Limb (tissue), 2 donors: Measurements from ENCODE around the gene NPPB.

Experiments used
- DNase-seq, 2 donors: peaks; one replicate each; pipeline ENCODE4 v3.0.0-alpha.2; 2016; ENCODE audit errors: extremely low spot score in 2 of 2

NPPB gene

DNA sequence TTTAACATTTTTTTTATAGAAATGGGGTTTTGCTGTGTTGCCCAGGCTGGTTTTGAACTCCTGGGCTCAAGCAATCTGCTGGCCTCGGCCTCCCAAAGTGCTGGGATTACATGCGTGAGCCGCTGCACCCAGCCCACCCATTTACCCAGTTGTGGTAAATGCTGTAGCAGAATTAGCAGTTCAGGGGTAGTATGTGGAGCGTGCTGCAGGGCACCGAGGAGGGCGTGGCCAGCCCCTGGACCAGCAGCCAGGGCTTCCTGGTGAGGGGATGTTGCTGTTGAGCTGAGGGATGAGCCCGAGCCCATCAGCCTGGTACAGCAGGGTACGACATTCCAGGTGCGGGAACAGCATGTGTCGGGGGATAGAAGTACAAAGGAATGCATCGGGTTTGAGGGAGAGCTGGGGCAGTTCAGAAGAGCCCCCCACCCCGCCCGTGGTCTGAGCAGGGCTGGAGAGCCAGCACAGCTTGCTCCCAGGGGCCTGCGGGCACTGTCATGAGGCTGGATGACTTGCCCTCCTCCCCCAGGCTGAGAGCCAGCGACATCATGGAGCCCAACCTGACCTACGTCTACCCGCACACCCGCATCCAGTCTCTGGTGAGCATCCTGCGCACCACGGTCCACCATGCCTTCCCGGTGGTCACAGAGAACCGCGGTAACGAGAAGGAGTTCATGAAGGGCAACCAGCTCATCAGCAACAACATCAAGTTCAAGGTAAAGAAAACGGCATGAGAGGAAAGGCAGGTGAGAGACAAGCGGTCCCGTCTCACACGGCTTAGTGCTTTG, 23.1 kb downstream of the NPPB start:
- DNase-seq, result no peak

DNA sequence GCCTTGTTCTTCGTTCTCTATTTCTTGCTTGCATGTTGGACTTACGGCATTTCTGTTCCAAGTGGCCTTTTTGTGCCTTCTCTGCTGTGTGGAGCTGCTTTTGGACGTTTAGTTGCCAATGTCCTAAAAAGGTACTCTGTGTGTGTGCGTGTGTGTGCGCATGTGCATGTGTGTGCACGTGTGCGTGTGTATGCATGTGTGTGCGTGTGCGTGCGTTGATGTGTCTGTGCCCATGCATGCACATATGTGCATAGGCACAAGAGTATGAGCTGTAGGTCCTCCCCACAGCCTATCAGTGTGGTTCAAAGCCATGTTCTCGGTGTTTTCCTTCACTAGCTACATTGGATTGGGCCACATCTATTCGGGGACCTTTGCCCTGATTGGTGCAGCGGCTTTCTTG, 24.8 kb downstream of the NPPB start:
- DNase-seq, result no peak

DNA sequence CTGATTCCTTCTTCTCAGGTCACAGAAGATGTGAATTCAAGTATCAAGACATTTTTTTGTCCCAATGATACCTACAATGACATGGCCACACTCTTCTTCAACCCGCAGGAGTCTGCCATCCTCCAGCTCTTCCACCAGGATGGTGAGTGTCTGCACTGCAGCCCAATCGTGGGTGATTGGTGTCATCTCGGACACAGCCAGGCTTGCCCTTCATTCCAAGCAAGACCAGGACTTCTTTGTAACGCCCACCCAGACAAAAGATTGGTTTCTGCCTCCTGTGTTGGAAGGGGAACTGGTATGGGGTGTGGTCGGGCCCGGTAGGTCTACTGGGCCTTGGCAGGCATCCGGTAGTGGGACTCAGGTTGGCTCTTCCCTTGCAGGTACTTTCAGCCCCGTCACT, 25.2 kb downstream of the NPPB start:
- no peak for DNase-seq

DNA sequence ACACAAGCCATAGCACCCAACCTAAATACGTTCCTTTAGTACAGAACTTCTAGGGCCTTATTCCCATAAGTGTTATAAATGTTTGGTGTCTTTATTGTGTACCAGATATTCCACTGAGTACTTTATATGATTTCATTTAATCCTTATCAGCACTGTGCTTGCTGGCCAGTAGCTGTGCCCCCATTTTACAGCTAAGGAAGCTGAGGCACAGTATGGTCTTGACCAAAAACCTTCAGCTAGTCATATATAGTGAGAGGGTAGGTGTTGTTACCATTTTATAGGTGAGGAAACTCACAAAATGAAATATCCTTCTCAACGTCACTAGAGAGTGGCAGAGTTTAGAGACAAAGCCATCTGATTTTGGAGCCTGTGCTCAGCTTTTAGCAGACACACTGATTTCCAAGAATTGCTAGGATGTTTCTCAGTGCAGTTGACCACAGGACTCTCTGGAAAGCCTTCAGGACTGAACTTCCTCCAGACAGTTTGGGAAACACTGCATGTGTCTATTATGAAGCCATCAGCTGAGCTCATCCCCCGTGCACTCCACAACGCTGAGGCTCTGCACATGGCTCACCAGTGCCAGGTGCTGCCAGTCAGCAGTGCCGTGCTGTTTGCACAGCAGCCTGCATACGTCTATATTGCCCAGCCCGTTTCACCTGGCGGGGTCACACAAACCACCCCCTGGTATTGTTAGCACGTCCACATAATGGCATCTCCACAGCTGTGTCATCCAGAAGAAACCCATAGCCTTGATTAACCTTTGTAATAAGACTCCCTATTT, 26.6 kb downstream of the NPPB start:
- DNase-seq, result no peak

DNA sequence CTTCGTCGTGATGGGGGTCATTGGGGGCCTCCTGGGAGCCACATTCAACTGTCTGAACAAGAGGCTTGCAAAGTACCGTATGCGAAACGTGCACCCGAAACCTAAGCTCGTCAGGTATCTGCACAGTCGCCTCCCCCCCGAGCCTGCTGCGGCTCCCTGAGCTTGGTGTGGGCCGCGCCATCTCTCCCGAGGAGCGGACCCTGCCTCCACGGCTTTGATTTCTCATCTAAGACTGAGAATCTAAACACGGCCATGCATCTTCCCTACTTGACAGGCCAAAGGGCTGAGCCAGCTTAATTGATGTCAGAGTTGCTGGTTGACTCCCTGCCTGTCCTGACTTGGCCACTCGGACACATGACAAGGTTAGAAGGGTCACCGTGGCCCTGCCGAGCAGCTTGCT, 30.2 kb downstream of the NPPB start:
- DNase-seq, result no peak

DNA sequence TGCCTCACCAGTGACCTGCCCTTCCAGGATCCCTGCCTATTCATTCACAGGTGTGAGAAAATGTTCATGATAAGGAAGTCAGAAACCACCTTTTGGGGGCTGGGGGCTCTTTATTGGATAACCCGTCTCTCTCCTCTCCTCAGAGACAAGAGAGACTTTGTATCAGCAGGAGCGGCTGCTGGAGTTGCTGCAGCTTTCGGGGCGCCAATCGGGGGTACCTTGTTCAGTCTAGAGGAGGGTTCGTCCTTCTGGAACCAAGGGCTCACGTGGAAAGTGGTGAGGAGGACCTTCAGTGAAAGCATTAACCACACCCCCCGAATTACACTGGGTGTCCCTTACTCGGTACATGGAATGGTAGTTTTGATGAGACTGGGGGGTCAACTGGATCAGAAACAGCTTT, 31.8 kb downstream of the NPPB start:
- no peak for DNase-seq

DNA sequence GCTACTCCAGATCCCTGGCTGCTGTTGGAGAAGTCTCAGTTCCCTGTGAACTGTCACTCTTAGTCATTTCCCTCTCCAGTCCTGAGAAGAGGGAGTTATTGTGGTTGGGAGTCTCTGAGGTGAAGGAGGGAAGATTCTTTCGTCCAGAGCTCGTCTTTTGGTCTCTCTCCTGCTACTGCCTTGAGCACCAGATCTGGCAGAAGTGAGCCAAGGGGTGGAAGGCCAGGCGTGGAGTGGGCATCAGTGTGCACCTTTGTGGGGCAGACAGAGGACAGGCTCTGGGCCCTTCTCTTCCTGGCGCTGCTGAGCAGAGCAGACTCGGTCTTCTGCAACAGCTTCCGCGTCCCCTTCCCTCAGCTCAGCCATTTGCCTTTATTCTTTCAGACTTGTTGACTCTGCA, 33.6 kb downstream of the NPPB start:
- DNase-seq, result no peak

DNA sequence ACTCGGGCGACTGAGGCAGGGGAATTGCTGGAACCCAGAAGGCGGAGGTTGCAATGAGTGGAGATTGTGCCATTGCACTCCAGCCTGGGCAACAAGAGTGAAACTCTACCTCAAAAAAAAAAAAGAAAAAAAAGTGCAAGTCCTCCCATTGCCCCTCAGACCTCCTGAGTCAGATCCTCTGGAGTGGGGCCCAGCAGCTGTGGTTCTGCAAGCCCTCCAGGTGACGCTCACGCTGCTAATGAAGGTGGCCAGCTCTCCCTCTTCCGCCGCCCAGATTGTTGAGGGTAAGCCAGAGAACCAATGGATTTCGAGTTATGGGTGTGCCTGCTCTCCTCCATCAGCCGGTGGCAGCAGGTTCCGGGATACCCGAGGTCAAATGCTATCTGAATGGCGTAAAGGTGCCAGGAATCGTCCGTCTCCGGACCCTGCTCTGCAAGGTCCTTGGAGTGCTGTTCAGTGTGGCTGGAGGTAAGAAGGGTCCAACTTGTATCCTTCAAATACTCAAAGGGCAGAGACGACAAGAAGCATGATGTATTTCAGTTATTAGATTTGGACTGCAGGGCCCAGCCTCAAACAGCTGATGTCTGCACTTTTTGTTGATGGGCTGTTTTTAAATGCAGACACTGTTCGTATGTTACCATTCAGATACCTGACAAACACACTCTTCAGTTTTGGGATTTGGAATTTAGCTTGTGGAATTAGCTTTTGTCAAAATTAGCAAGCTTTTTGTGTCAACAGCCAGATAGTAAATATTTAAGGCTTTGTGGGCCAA, 35.2 kb downstream of the NPPB start:
- DNase-seq, result no peak

DNA sequence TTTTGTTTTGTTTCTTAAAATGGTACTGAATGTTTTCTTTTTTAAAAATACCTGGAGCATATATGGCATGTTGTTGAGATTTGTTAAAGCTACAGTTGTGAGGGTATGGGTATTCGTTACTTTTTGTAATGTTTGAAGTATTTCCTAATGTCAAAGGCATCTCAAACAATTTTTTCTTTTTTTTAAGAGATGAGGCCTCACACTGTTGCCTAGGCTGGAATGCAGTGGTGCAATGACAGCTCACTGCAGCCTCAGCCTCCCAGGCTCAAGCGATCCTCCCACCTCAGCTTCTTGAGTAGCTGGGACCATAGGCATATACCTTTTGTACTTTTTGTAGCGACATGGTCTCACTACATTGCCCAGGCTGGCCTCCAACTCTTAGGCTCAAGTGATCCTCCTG, 36.7 kb downstream of the NPPB start:
- no peak for DNase-seq

DNA sequence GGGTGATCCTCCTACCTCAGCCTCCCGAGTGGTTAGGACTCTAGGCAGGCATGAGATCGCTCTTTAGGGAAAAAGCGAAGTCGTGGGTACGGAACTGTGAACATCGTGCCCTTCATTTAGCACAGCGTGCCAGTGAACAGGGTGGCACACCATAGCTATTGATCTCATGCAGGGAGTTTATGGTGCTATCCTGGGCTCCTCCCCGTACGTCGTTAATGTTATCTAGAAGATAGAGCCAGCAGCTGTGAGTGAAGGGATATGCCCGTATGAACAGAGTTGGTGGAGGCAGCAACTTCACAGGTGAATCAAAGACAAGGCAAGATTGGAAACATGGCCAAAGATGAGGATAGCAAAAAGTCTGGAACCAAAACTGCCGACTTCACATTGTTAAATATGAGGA, 41.6 kb downstream of the NPPB start:
- no peak for DNase-seq

DNA sequence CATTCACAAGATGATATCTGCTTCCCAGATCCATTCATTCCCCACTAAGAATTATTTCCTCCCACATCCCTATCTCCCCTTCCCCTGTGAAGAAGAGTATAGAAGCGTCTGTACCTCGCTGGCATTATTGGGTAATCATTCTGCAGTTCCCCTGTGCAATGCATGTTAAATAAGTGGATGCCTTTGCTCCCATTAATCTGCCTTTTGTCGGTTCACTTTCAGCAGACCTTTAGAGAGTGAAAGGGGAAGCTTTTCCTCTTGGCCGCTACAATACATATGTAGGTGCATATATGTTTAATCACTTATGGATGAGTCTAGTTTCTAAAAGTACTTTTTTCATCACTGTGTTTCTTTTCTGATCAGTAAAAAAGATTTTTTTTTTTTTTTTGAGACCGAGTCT, 45.7 kb downstream of the NPPB start:
- no peak for DNase-seq
